ENCODE measurements around the gene GHR. TPM values are rescaled to one million over a fixed set of nuclear protein-coding genes. Genes with fewer than 3 reads are reported as not detected.

GHR gene
- total RNA-seq, 1 experiment from 2014 or later = 0.05 TPM

DNA sequence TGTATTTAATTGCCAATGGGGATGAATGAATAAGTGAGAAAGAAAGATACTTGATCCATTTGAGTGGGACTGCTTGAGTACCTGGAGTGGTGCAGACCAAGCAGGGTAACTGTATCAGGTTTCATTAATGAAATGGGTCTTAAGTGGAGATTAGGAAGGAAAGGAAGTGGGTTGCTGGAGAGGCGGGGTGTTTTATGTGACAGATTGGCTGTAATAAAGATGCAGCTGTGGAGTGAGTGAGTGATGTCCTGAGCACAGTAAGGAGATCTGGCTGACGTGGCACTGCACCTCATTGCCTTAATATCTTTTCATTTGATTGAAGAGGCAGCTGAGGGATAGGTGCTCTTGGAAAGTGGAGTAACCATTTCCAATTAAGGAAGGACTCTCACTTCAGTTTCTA is 172.4 kb downstream of the GHR start:
- TF ChIP-seq, protein P1, sequence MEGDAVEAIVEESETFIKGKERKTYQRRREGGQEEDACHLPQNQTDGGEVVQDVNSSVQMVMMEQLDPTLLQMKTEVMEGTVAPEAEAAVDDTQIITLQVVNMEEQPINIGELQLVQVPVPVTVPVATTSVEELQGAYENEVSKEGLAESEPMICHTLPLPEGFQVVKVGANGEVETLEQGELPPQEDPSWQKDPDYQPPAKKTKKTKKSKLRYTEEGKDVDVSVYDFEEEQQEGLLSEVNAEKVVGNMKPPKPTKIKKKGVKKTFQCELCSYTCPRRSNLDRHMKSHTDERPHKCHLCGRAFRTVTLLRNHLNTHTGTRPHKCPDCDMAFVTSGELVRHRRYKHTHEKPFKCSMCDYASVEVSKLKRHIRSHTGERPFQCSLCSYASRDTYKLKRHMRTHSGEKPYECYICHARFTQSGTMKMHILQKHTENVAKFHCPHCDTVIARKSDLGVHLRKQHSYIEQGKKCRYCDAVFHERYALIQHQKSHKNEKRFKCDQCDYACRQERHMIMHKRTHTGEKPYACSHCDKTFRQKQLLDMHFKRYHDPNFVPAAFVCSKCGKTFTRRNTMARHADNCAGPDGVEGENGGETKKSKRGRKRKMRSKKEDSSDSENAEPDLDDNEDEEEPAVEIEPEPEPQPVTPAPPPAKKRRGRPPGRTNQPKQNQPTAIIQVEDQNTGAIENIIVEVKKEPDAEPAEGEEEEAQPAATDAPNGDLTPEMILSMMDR (IDR thresholded peaks at IDR 0.05) = no peak
- no peak for TF ChIP-seq TCF7L2 (IDR thresholded peaks at IDR 0.05; ENCODE audit: low read depth, low read length)
- no peak for TF ChIP-seq SIN3A (IDR thresholded peaks at IDR 0.05; ENCODE audit: borderline replicate concordance, insufficient read depth, low read depth, low read length)
- TF ChIP-seq, protein P2, sequence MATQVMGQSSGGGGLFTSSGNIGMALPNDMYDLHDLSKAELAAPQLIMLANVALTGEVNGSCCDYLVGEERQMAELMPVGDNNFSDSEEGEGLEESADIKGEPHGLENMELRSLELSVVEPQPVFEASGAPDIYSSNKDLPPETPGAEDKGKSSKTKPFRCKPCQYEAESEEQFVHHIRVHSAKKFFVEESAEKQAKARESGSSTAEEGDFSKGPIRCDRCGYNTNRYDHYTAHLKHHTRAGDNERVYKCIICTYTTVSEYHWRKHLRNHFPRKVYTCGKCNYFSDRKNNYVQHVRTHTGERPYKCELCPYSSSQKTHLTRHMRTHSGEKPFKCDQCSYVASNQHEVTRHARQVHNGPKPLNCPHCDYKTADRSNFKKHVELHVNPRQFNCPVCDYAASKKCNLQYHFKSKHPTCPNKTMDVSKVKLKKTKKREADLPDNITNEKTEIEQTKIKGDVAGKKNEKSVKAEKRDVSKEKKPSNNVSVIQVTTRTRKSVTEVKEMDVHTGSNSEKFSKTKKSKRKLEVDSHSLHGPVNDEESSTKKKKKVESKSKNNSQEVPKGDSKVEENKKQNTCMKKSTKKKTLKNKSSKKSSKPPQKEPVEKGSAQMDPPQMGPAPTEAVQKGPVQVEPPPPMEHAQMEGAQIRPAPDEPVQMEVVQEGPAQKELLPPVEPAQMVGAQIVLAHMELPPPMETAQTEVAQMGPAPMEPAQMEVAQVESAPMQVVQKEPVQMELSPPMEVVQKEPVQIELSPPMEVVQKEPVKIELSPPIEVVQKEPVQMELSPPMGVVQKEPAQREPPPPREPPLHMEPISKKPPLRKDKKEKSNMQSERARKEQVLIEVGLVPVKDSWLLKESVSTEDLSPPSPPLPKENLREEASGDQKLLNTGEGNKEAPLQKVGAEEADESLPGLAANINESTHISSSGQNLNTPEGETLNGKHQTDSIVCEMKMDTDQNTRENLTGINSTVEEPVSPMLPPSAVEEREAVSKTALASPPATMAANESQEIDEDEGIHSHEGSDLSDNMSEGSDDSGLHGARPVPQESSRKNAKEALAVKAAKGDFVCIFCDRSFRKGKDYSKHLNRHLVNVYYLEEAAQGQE (IDR thresholded peaks at IDR 0.05; ENCODE audit: insufficient read depth in 1 of 2, low read depth in 2 of 2, low read length in 1 of 2) = no peak
- no peak for TF ChIP-seq POLR2AphosphoS5 (IDR thresholded peaks at IDR 0.05; ENCODE audit: low read depth, low read length)
- ChIA-PET CTCF (no interaction called here), POLR2A (no interaction called here)
- no TSS peak for BruUV-seq (replicated peaks)
- DNase-seq (ENCODE audit: low read depth, low spot score) (no peak), ATAC-seq (no peak)
- no peaks in the 10 kb centered on the region for H3K4me1 ChIP-seq (ENCODE audit: control insufficient read depth, insufficient read depth, low read length)
- no peak overlapping the region for H3K27ac ChIP-seq (ENCODE audit: low read length)
- no peaks in the 10 kb centered on the region for H3K36me3 ChIP-seq (ENCODE audit: control insufficient read depth, insufficient read depth, low read length)
- in situ Hi-C loops (cut with HindIII; ENCODE audit: low pct_unique_long_range_greater_than_20kb, low sequenced_read_pairs) = no loop called here
- intact Hi-C loops (cut with micrococcal nuclease; ENCODE audit: unreplicated experiment) = no loop called here
- no peaks in the 10 kb centered on the region for H3K27me3 ChIP-seq (ENCODE audit: control insufficient read depth, insufficient read depth, low read length)
- no peaks in the 10 kb centered on the region for H3K9me3 ChIP-seq (ENCODE audit: control insufficient read depth, insufficient read depth, low read depth, low read length)
- no peak overlapping the region for H3K4me3 ChIP-seq (ENCODE audit: low read depth in 2 of 2, low read length in 2 of 2)

DNA sequence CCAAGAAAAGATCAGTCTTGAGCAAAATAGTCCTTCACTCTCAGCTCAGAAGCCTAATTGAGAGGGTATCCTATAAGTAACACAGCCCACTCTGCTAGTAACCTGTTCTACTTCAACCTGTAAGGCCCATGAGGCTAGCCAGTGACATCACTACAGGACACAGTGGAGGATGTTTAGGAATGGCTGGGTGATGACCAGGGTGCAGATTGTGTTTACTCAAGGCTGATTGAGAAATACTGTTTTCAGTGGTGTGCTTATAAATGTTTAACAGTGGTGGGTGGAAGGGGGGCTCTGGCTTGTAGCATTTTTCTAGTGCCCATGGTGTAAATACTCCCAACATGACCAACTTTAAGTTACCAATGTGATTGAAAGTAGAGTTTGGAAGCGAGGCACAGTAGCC is 173.6 kb downstream of the GHR start:
- CTCF ChIA-PET = no interaction called here
- no peak overlapping the region for H3K4me3 ChIP-seq (ENCODE audit: low read depth in 2 of 2, low read length in 2 of 2)
- no peak for DNase-seq (ENCODE audit: low read depth, low spot score)
- H3K36me3 ChIP-seq (ENCODE audit: control insufficient read depth, insufficient read depth, low read length) = no peaks in the 10 kb centered on the region
- in situ Hi-C loops (cut with HindIII; ENCODE audit: low pct_unique_long_range_greater_than_20kb, low sequenced_read_pairs) = no loop called here
- POLR2A ChIA-PET = no interaction called here
- no peaks in the 10 kb centered on the region for H3K27me3 ChIP-seq (ENCODE audit: control insufficient read depth, insufficient read depth, low read length)
- H3K9me3 ChIP-seq (ENCODE audit: control insufficient read depth, insufficient read depth, low read depth, low read length) = no peaks in the 10 kb centered on the region
- no TSS peak for BruUV-seq (replicated peaks)
- no peak for ATAC-seq
- no peak overlapping the region for H3K27ac ChIP-seq (ENCODE audit: low read length)
- no peaks in the 10 kb centered on the region for H3K4me1 ChIP-seq (ENCODE audit: control insufficient read depth, insufficient read depth, low read length)
- no peak for TF ChIP-seq TCF7L2 (IDR thresholded peaks at IDR 0.05; ENCODE audit: low read depth, low read length)
- TF ChIP-seq, protein P2 (IDR thresholded peaks at IDR 0.05; ENCODE audit: insufficient read depth in 1 of 2, low read depth in 2 of 2, low read length in 1 of 2) = no peak
- no peak for TF ChIP-seq SIN3A (IDR thresholded peaks at IDR 0.05; ENCODE audit: borderline replicate concordance, insufficient read depth, low read depth, low read length)
- no peak for TF ChIP-seq POLR2AphosphoS5 (IDR thresholded peaks at IDR 0.05; ENCODE audit: low read depth, low read length)
- TF ChIP-seq, protein P1 (IDR thresholded peaks at IDR 0.05) = no peak
- intact Hi-C loops (cut with micrococcal nuclease; ENCODE audit: unreplicated experiment) = no loop called here

Measured in Panc1 (cell line).